GDM1 (cell line): ENCODE data around the gene SERTAD3.
"Not testable (repeated sequence)": the region's sequence is repeated elsewhere in the genome, so short reads cannot be mapped to it uniquely, and the experiment has no call there.

Source experiments
- DNase-seq: peaks from one replicate; lab custom pipeline; 2025; lab: John Stamatoyannopoulos, UW

SERTAD3 gene

DNA sequence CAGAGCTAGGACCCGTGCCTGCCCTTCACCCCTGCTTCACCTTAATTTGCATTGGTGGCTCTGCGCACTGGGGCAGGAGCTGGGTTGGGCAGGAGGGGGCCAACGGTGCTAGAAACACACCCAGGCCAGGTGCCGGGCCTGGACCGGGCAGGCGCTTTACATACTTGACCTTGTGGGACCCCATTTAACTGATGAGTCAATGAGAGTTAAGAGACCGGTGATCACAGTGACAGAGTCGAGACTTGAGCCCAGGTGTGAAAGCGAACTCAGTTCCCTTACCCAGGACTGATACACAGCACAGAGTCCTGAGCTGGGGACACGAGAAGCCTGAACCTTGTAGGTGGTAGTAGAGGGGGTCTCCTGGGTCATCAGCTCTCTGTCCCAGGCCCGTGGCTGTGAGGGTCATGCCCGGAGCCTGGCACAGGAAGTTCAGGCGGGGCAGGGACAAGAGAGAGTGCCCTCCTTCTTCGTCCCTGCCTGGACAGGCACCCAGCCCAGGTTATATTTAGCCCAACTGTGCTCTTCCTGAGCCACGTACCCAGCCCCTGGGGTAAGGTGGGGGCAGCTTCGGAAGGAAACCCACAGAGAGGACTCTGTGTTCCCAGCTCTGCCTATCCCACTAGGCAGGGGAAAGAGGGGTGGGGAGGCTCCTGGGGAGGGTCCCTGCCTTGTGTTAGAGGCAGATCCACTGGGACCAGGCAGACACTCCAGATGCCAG is 32.9 kb downstream of the SERTAD3 start:
- peak; percentile 43 for DNase-seq

DNA sequence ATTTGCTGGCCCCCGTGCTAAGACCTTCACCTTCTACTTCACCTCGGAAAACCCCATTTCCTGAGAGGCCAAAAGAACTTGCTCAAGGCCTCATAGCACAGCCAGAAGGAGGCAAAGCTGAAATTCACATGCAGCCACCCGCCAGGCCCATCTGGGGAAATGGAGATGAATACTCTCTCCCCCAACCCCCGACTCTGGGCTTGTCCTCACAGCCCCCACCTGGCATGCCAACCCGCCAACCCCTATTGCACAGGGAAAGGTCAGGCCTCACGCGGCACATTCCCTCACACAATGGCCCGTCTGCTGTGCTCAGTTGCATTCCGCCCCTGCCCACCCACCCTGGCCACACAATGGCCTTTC is 34.1 kb downstream of the SERTAD3 start:
- DNase-seq, result no peak

DNA sequence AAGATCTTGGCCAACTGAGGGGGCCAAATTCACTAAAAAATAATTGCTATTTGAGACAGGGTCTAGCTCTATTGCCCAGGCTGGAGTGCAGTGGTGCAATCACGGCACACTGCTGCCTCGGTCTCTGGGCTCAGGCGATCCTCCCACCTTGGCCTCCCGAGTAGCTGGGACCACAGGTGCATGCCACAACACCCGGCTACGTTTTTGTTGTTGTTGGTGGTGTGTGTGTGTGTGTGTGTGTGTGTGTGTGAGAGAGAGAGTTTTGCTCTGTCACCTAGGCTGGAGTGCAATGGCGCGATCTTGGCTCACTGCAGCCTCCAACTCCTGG is 35.6 kb downstream of the SERTAD3 start:
- not testable (repeated sequence) for DNase-seq

DNA sequence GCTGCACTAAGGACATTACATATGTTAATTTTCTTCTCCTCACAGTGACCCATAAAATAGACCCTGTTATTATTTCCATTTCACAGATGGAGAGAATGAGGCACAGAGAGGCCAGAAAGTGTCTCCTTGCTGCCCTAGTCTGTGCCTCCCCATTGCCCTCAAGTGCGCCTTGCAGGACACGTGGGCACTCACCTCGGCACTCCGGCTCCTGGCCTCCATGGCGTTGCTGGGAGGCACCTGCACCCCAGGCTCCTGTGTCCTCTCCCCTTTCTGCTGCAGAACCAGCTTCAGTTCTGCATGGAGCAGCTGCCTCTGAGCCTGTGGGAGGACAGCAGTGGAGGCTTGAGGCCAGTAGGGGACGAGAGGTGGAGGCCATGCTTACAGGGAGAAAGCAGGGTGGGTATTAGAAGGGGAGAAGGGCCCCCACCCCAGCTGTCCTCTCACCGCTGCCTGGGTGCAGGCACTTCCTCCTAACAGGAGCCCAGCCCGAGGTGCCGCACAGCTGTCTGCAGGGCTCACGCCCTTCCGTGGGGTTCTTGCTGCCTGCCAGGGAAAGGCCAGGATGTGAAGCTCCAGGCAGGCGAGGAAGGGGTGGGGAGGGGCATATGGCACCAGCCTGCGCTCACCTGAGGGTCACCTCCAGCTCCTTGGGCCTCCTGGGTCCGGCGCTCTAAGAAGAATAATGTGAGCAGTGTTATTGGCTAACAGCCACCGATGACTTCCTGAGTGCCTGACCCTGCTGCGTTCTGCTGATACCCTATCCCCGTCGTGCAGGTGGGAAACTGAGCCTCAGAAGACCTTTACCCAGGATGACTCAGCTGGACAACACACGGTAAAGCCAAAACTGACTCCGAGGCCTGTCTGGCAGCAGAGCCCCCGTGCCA is 36.2 kb downstream of the SERTAD3 start:
- no peak for DNase-seq

DNA sequence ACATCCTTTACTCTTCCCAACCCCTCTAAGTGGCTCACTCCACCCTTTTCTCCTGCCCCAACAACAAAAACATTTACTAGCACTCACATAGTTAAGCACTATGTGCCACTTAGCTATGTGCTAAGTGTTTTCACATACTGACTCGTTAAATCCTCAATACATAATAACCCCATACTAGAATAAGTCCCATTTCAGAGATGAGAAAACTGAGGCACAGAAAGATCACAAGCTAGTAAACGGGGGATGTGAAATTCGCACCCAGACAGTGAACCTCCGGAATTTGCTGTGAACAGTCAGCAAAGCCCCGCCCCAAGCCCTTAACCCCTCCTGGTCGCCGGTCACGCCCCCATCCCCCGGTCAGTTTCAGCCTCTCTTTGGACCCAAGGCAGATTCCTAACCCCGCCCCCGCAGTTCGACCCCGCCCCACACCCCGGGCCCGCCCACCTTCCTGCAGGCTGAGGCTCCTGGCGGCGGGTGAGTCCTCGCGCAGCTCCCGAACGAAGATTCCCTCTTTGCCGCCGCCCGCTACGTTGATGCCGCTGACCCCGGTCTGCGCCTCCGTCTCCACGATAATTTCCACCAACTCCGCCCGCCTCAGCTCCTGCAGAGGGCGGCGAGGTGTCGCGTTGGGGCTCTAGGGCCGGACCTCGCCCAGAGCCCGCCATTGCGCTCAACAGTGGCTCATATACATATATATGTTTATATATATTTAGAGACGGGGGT is 40.7 kb downstream of the SERTAD3 start:
- DNase-seq, result peak; percentile 88

DNA sequence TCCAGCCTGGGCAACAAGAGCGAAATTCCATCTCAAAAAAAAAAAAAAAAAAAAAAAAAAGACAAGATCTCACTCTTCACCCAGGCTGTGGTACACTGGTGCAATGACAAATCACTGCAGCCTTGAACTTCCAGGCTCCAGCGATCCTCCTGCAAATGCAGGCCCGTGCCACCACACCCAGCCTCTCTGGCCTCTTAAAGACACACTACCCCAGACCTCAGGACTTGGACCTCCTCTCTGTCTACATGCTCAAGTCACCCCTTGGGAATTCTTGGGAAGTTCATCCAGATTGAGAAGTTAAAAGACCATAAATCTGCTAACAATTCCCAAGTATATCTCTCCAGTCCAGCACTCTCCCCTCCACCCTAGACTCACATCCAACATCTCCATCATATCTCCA is 43.6 kb downstream of the SERTAD3 start:
- no peak for DNase-seq

DNA sequence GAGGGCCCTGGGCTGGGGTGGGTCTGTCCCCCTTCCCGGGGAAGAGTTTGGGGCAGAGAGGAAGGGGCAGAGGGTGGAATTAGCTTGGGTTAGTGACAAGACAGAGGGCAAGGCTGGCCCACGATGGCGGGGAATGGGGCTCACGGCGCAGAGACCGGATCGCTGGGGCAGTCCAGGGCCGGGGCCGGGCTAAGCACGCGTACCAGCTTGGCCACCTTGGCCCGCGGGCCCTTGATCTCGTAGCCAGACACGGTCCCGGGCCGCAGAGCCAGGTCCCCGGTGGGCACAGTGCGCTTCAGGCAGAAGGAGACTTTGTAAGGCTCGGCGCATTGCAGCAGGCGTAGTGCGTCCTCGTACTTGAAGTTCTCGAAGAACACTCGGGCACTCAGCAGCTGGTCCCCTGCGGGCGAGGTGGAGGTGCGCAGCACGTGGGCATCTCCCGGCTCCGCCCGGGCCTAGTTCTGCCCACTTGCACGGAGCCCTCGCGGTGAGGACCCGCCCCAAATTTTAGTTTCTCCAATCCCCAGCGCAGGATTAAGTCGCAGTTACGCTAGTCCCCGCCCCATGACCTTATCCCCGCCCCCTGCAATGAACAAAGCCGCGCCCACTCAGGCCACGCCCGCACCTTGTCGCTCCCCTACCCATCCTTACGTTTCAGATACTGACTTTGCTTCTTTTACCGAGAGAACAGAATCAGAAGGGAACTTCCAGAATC is 45.6 kb downstream of the SERTAD3 start:
- DNase-seq, result no peak

DNA sequence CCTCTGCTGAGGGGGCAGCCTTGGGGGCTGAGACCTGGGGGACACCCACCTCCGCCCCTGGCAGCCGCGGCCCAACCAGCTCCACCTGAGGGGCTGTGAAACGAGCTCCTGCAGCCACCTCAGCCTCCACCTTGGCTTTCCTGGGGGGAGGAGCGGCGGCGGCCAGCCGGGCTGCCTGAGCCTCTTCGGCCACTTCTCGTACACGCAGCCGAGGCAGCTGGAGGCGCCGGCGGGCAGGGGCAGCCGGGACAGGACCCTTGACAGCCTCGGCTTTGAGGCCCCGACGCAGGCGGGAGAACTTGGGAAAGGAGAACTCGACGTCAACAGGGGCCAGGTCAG is 46.6 kb downstream of the SERTAD3 start:
- no peak for DNase-seq

DNA sequence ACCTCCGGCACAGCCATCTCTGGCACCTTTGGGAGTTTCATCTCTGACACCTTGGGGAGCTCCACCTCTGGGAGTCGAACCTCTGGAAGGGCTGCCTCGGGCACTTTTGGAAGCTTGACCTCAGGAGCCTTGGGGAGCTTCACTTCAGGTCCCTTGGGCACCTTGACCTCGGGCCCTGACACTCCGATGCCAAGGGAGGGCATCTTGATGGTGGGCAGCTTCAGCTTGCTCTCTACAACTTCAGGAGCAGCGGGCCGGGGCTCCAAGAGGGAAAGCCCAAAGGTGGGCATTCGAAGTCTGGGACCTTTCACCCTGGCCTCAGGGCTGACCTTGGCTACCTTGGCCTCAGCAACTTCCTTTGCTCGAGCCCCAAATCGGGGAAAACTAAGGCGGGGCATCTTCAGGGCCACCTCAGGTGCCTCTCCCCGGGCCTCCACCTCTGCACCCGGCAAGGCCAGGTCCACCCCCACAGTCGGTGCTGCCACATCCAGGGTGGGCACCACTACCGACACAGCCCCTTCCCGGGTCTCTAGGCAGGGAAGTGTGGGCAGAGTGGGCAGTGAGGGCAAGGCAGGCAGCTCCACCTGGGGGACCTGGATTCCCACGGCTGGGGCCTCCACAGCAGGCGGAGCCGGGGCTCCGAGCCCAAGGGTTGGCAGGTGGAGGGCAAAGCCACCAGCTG is 47.1 kb downstream of the SERTAD3 start:
- no peak for DNase-seq

DNA sequence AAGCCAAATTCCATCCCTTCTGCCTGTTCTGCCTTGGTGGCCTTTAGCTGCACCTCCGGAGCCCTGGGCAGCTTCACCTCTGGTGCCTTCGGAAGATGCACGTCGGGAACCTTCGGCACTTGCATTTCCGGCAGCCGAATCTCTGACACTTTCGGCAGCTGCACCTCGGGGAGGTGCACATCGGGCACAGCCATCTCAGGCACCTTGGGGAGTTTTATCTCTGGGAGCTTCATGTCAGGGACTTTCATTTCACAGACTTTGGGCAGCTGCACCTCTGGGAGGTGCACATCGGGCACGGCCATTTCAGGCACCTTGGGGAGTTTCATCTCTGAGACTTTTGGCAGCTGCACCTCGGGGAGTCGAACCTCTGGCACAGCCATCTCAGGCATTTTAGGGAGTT is 48.2 kb downstream of the SERTAD3 start:
- no peak for DNase-seq

DNA sequence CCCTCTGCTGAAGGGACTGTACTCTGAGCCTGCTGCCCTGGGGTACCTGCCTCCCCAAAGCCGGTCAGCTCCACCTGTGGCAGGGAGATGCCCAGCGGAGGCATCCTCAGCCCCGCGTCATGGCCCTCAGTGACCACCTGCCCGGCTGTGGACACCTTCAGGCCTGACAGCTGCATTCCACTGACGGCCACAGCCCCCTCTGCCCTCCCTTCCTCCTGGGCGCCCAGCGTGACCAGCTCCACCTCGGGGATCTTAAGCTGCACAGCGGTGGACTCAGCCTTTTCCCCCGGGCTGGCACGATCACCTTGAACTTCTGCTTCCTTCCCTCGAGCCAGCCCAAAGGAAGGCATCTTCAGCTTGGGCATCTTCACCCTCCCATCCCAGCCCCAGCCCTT is 49.3 kb downstream of the SERTAD3 start:
- no peak for DNase-seq

DNA sequence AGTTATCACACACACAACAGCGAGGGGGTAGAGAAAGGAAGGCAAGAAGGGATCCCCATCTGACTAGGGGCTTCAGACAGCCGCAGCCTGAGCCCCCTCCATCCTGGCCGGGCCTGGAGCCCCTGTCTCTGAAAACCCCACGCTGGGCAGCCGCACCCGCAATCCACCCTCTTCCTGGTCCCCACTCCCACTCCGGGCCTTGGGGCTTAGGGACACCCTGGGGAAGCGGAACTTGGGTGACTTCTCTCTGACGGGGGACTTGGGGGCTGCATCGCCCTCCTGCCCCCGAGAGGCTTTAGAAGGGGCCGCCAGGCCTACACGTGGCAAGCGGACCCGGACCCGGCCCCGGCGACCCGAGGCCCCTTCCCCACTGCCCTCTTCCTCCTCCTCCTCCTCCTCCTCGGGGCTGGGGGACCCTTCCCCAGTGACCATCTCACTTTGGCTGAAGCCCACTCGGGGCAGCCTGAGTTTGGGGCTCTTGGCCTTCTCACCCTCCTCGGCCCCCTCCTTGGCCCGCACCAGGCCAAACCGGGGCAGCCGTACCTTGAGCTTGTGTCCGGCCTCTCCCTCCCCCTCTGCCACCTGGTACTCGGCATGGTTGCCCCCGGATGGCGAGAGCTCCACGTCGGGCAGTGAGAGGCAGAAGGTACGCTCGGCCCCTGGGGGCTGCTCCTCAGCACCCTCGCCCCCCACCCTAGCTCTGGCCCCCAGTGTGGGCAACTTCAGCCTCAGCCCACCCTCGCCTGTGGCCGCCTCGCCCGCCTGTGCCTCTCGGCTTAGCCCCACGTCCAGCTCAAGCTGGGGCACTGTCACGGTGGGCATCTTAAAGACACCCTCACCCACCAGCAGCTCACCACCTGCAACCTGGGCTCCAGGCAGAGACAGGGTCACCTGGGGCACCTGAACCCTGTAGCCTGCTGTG is 50.0 kb downstream of the SERTAD3 start:
- no peak for DNase-seq

DNA sequence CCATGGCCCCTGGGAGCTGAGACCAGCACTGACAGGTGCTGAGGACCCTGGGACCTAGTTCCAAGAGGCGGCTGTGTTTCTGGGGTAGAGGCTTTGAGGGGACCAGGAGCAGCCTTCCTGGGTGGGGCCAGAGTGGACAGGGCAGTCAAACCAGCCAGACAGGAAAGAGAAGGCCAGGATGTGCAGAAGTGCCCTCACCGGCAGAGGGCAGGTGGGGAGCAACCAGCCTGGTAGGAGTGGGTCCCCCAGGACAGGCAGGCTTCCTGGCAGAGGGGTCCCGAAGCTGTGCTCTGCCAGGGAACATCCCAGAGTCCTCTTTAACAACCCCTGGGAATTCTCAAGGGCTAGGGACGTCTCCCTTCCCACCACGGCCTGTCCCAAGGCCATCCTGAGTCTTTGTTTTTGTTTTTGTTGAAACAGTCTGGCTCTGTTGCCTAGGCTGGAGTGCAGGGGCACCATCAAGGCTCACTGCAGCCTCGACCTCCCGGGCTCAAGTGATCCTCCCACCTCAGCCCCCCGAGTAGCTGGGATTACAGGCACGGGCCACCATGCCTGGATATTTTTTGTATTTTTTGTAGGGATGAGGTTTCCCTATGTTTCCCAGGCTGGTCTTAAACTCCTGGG is 51.1 kb downstream of the SERTAD3 start:
- no peak for DNase-seq

DNA sequence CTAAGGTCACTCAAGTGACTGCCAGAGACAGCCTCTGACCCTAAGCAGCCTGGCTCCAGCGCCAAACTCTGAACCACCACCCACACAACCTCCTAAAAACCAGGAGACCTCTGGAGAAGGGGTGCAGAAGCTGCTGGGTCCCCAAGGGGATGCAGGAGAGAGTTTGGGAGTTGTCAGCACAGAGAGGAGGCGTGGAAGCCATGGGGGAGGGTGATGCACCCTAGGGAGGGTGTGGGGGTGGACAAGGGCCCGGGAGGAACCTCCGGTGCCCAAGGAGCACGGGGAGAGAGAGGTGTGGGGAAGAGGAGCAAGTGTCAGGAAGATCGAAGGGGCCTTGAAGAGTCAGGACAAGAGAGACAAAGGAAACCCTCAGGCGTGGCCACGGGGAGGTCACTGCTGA is 52.0 kb downstream of the SERTAD3 start:
- no peak for DNase-seq
